IMR-90 (cell line): ENCODE measurements around the gene SERBP1. TPM values are rescaled to one million over a fixed set of nuclear protein-coding genes. Genes with fewer than 3 reads are reported as not detected.

Experiments
- ATAC-seq: fragments of 200-7000 bp; cut with Tn5 transposase; 2 replicates; pipeline ENCODE4 v1.9.1; 2020; ENCODE audit warnings: low read depth, mild to moderate bottlenecking, moderate library complexity
- BruUV-seq: library from RNA; stranded (reverse); fragments of 400-500 nt; replicated peaks from 2 replicates; lab custom pipeline; 2021; lab: Mats Ljungman, UMichigan
- CTCF ChIA-PET: fragments of 300-600 bp; formaldehyde crosslinking; extraction: SDS; loops from one replicate; lab custom pipeline; 2021; ENCODE audit warnings: antibody characterized with exemption; lab: Yijun Ruan, JAX
- POLR2A ChIA-PET: fragments of 300-600 bp; sonication (Branson Sonifier 250); formaldehyde crosslinking; loops from one replicate; lab custom pipeline; 2022; ENCODE audit warnings: antibody characterized with exemption; ENCODE audit not compliant: unreplicated experiment; lab: Charles Lee
- DNase-seq: peaks from one replicate; pipeline ENCODE4 v3.0.0; 2013
- H2AFZ ChIP-seq: replicated peaks from 2 replicates; pipeline ENCODE3; 2013; ENCODE audit warnings: low read length, mild to moderate bottlenecking; ENCODE audit not compliant: poor library complexity
- H2AK5ac ChIP-seq: 2 replicates; pipeline ENCODE4 v1.6.1; 2013; ENCODE audit warnings: low read depth, low read length, inconsistent platforms
- H2AK9ac ChIP-seq: replicated peaks from 2 replicates; pipeline ENCODE3; 2013; ENCODE audit warnings: mild to moderate bottlenecking, low read depth, low read length, moderate library complexity; ENCODE audit not compliant: poor library complexity
- H2BK120ac ChIP-seq: 2 replicates; pipeline ENCODE4 v1.6.1; 2013; ENCODE audit warnings: low read depth, low read length, inconsistent platforms
- H2BK15ac ChIP-seq: 3 replicates; pipeline ENCODE4 v1.6.1; 2013; ENCODE audit warnings: low read depth, low read length, inconsistent platforms
- H2BK20ac ChIP-seq: 2 replicates; pipeline ENCODE4 v1.6.1; 2013; ENCODE audit warnings: low read depth, mild to moderate bottlenecking, inconsistent platforms, low read length, moderate library complexity
- H2BK5ac ChIP-seq: 2 replicates; pipeline ENCODE4 v1.6.1; 2013; ENCODE audit warnings: mild to moderate bottlenecking, low read depth, low read length, inconsistent platforms; ENCODE audit not compliant: poor library complexity, severe bottlenecking
- H3K14ac ChIP-seq: replicated peaks from 2 replicates; pipeline ENCODE4 v1.6.1; 2013; ENCODE audit warnings: low read depth, low read length, inconsistent platforms
- H3K18ac ChIP-seq: 2 replicates; pipeline ENCODE4 v1.6.1; 2013; ENCODE audit warnings: low read depth, low read length, control low read depth
- H3K23ac ChIP-seq: 2 replicates; pipeline ENCODE4 v1.6.1; 2013; ENCODE audit warnings: low read depth, low read length, inconsistent platforms
- H3K27ac ChIP-seq: 2 replicates; pipeline ENCODE4 v1.5.1; 2013; ENCODE audit warnings: mild to moderate bottlenecking, control low read depth, low read length; ENCODE audit not compliant: insufficient read depth
- H3K27me3 ChIP-seq: 2 replicates; pipeline ENCODE4 v1.6.1; 2013; ENCODE audit warnings: low read length; ENCODE audit not compliant: control insufficient read depth, insufficient read depth
- H3K36me3 ChIP-seq: 2 replicates; pipeline ENCODE4 v1.6.1; 2013; ENCODE audit warnings: low read length, mixed read lengths; ENCODE audit not compliant: control insufficient read depth, insufficient read depth
- H3K4ac ChIP-seq: 2 replicates; pipeline ENCODE4 v1.6.1; 2013; ENCODE audit warnings: low read depth, low read length, inconsistent platforms
- H3K4me1 ChIP-seq: 2 replicates; pipeline ENCODE4 v1.6.1; 2013; ENCODE audit warnings: low read length, mixed read lengths; ENCODE audit not compliant: control insufficient read depth, insufficient read depth
- H3K4me2 ChIP-seq: 2 replicates; pipeline ENCODE4 v1.6.1; 2013; ENCODE audit warnings: low read depth, mild to moderate bottlenecking, control low read depth, low read length, moderate library complexity
- H3K4me3 ChIP-seq: 2 replicates; pipeline ENCODE4 v1.5.1; 2013; ENCODE audit warnings: low read depth, mild to moderate bottlenecking, control low read depth, low read length, moderate library complexity; ENCODE audit not compliant: insufficient read depth
- H3K56ac ChIP-seq: 2 replicates; pipeline ENCODE4 v1.6.1; 2013; ENCODE audit warnings: low read length, inconsistent platforms; ENCODE audit not compliant: insufficient read depth; ENCODE audit errors: extremely low read depth
- H3K79me1 ChIP-seq, 2 experiments: 2 replicates each; pipeline ENCODE4 v1.6.1; 2013; ENCODE audit warnings: low read length in 2 of 2, inconsistent platforms in 1 of 2, low read depth in 1 of 2
- H3K9ac ChIP-seq: 2 replicates; pipeline ENCODE4 v1.6.1; 2013; ENCODE audit warnings: low read depth, low read length, control low read depth
- H3K9me1 ChIP-seq: 2 replicates; pipeline ENCODE4 v1.6.1; 2013; ENCODE audit warnings: low read length, inconsistent platforms; ENCODE audit not compliant: insufficient read depth
- H3K9me3 ChIP-seq: 2 replicates; pipeline ENCODE4 v1.6.1; 2013; ENCODE audit warnings: low read length; ENCODE audit not compliant: control insufficient read depth, insufficient read depth
- H4K20me1 ChIP-seq: 2 replicates; pipeline ENCODE4 v1.6.1; 2013; ENCODE audit warnings: low read length, inconsistent platforms; ENCODE audit not compliant: insufficient read depth
- H4K5ac ChIP-seq: 2 replicates; pipeline ENCODE4 v1.6.1; 2013; ENCODE audit warnings: mild to moderate bottlenecking, low read depth, low read length, control low read depth
- H4K8ac ChIP-seq, 2 experiments: 2 replicates each; pipeline ENCODE4 v1.6.1; 2013; ENCODE audit warnings: low read depth in 2 of 2, low read length in 2 of 2, control low read depth in 1 of 2, inconsistent platforms in 1 of 2
- H4K91ac ChIP-seq: 2 replicates; pipeline ENCODE4 v1.6.1; 2013; ENCODE audit warnings: low read depth, low read length, inconsistent platforms; ENCODE audit not compliant: insufficient read depth
- POLR2A ChIP-seq: IDR thresholded peaks from 2 replicates; pipeline ENCODE4 v1.6.1; 2012; ENCODE audit warnings: mild to moderate bottlenecking, low read depth, low read length
- RAD21 ChIP-seq: IDR thresholded peaks from 2 replicates; pipeline ENCODE4 v1.6.1; 2012; ENCODE audit warnings: low read length, improper control_type of control experiment
- RCOR1 ChIP-seq: IDR thresholded peaks from 2 replicates; pipeline ENCODE4 v1.6.1; 2012; ENCODE audit warnings: mild to moderate bottlenecking, low read length, improper control_type of control experiment; ENCODE audit not compliant: insufficient replicate concordance
- WGBS, 2 experiments: methylation state at CpG; one replicate each; pipeline versions ENCODE4 v1.1.5 to v1.1.7; 2013; ENCODE audit warnings: missing lambda C conversion rate in 2 of 2; ENCODE audit not compliant: insufficient read length in 1 of 2; ENCODE audit errors: extremely low coverage in 2 of 2; 5-methylcytosine and 5-hydroxymethylcytosine counted together
- dilution Hi-C: fragments of 300-500 bp; cut with HindIII; formaldehyde crosslinking; loops from one replicate; pipeline ENCODE4 v1.14.3; 2018; ENCODE audit warnings: low sequenced_read_pairs; ENCODE audit not compliant: unreplicated experiment
- in situ Hi-C: fragments of 300-500 bp; cut with MboI; formaldehyde crosslinking; loops from 3 replicates; pipeline ENCODE4 v1.14.3; 2019; ENCODE audit warnings: low sequenced_read_pairs, inconsistent platforms, mixed read lengths
- intact Hi-C: fragments of 100-400 bp; cut with micrococcal nuclease; formaldehyde crosslinking; loops from 2 replicates; pipeline ENCODE4 v1.10.0; 2022
- polyA plus RNA-seq, 3 experiments: library from polyadenylated mRNA; depleted of rRNA; stranded (reverse); fragments of >200 nt; gene quantifications; 2 replicates each; pipeline ENCODE4 v1.2.3, GENCODE V29; 2012; ENCODE audit warnings: low replicate concordance in 1 of 3
- total RNA-seq: library from RNA; depleted of rRNA; stranded (reverse); fragments of >200 nt; gene quantifications from 2 replicates; pipeline ENCODE4 v1.2.3, GENCODE V29; 2012

The SERBP1 gene
- total and polyA plus RNA-seq, 2 of the 4 experiments (the other 2 are of a cell fraction) = 94.1 to 153 TPM

- H3K4me1 ChIP-seq = no peaks in the 10 kb centered on the region; the same call in 1 of the 2 replicates
- DNase-seq (no peak), ATAC-seq (no peak)
- no peak overlapping the region for H2AK5ac ChIP-seq
- 60% methylated on average over 1 of the region's 9 CpGs; no CpG with 5 or more reads in 1 of the 2 experiments for WGBS, 2 experiments
- no peak overlapping the region for H3K14ac ChIP-seq
- POLR2A ChIA-PET = no interaction called here
- no peak overlapping the region for H3K4ac ChIP-seq
- H3K9me1 ChIP-seq = no peaks in the 10 kb centered on the region
- intact Hi-C loops = no loop called here
- H2BK20ac ChIP-seq = no peak overlapping the region
- dilution Hi-C loops = no loop called here
- H4K91ac ChIP-seq = no peak overlapping the region
- no peak overlapping the region for H2AFZ ChIP-seq
- no peak overlapping the region for H3K9ac ChIP-seq
- H2BK5ac ChIP-seq = no peak overlapping the region
- H2BK15ac ChIP-seq = no peak overlapping the region
- peaks cover 30% of the 10 kb centered on the region for H3K27me3 ChIP-seq
- in situ Hi-C loops = no loop called here
- no peaks in the 10 kb centered on the region for H3K36me3 ChIP-seq
- H4K20me1 ChIP-seq = no peaks in the 10 kb centered on the region
- no peak overlapping the region for H4K8ac ChIP-seq
- no TSS peak for BruUV-seq
- H3K56ac ChIP-seq = no peak overlapping the region
- H3K9me3 ChIP-seq = no peaks in the 10 kb centered on the region
- H3K27ac ChIP-seq = no peak overlapping the region
- no peak overlapping the region for H3K4me3 ChIP-seq
- no peak overlapping the region for H3K4me2 ChIP-seq
- TF ChIP-seq RCOR1 (no peak), POLR2A (no peak), RAD21 (no peak)
- H4K5ac ChIP-seq = no peak overlapping the region
- CTCF ChIA-PET = interaction anchor here (0.9 kb wide), 1 partner anchor 19 kb away, joined by 3 read pairs; no protein-coding TSS in a partner anchor
- no peaks in the 10 kb centered on the region for H3K79me1 ChIP-seq
- H2BK120ac ChIP-seq = no peak overlapping the region
- H2AK9ac ChIP-seq = no peak overlapping the region
- no peak overlapping the region for H3K18ac ChIP-seq
- no peak overlapping the region for H3K23ac ChIP-seq
These were observed 30.7 kb upstream of the SERBP1 start for GRCh38 chr1:67460676-67461500.
